GM23248 (cell line): Measurements from ENCODE around the gene SH3D19.

Source experiments
- EZH2 ChIP-seq: fragments of 200-600 bp; sonication (generic); IDR thresholded peaks from 2 replicates; pipeline ENCODE4 v1.6.1; 2018; ENCODE audit warnings: antibody characterized with exemption, mild to moderate bottlenecking; ENCODE audit not compliant: insufficient read depth, poor library complexity, severe bottlenecking
- EZH2phosphoT487 ChIP-seq: fragments of 200-600 bp; sonication (generic); IDR thresholded peaks from 2 replicates; pipeline ENCODE4 v1.6.1; 2018; ENCODE audit warnings: antibody characterized with exemption, moderate library complexity, mild to moderate bottlenecking, low read depth; ENCODE audit not compliant: insufficient read depth

DNA sequence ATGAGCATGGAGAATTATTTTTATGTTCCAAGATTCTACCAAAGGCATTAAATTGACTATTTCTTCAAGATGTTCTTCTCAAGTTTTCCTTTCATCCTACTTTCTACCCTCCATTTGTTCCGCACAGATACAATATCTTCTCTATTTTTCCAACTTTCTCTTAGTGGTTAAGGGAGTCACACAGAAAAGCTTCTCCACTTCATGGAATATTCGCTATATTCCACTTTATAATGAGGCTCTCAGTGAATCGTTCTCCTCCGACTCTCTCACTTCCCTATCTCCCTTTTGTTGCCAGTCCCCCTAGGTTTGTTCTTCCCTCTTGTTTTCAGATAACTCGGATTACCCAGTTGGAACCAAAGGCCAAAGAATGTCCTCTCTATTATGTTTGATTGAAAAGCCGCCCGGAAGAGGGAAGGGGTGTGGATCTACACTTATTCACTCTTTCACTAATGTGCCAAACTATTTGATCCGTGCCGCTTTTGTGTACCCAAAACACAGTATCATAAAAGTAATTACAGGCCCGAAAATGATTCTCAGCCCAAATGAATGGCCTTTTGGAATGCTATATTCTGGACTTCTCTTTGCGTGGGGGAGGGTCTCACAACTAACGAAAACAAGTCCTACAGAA lies 1.2 kb downstream of the SH3D19 start:
- TF ChIP-seq EZH2 = no peak
- no peak for TF ChIP-seq EZH2phosphoT487
